Kidney (tissue), 14 donors: ENCODE data around the gene TGM6. TPM values are rescaled to one million over a fixed set of nuclear protein-coding genes. Genes with fewer than 3 reads are reported as not detected.

ENCODE experiments used
- DNase-seq, 5 donors: peaks; one replicate each; pipeline ENCODE4 v3.0.0-alpha.2; 2013 to 2020
- FAIRE-seq: peaks from 2 replicates; lab custom pipeline; 2012; peaks lifted over from hg19 to GRCh38; lab: Jason Lieb, UNC
- H3K27ac ChIP-seq, 2 donors: one replicate each; pipeline ENCODE4 v1.7.0; 2013; ENCODE audit warnings: low read depth in 2 of 2, low read length in 2 of 2, inconsistent platforms in 1 of 2
- H3K27me3 ChIP-seq: one replicate; pipeline ENCODE4 v1.7.1; 2013; ENCODE audit warnings: low read length, inconsistent platforms; ENCODE audit not compliant: control insufficient read depth, insufficient read depth
- H3K36me3 ChIP-seq, 3 donors: one replicate each; pipeline versions ENCODE4 v1.7.0 to v1.7.1; 2013; ENCODE audit warnings: low read length in 3 of 3, control low read depth in 1 of 3, inconsistent platforms in 1 of 3; ENCODE audit not compliant: insufficient read depth in 3 of 3, control insufficient read depth in 2 of 3
- H3K4me1 ChIP-seq, 3 donors: one replicate each; pipeline versions ENCODE4 v1.7.0 to v1.7.1; 2013; ENCODE audit warnings: low read length in 3 of 3, inconsistent platforms in 1 of 3, low read depth in 1 of 3; ENCODE audit not compliant: control insufficient read depth in 2 of 3, insufficient read depth in 2 of 3
- H3K4me3 ChIP-seq, 3 donors: one replicate each; pipeline versions ENCODE4 v1.7.0 to v1.8.1; 2013; ENCODE audit warnings: low read length in 3 of 3, control low read depth in 1 of 3, inconsistent platforms in 1 of 3
- H3K9ac ChIP-seq, 3 donors: one replicate each; pipeline versions ENCODE4 v1.7.0 to v1.7.1; 2013; ENCODE audit warnings: low read length in 3 of 3, control low read depth in 1 of 3, inconsistent platforms in 1 of 3
- H3K9me3 ChIP-seq, 3 donors: one replicate each; pipeline versions ENCODE4 v1.7.0 to v1.7.1; 2013; ENCODE audit warnings: low read length in 3 of 3, control low read depth in 1 of 3, inconsistent platforms in 1 of 3; ENCODE audit not compliant: control insufficient read depth in 2 of 3, insufficient read depth in 1 of 3
- intact Hi-C: fragments of 100-400 bp; cut with DNase I; formaldehyde crosslinking; loops from one replicate; pipeline ENCODE4 v1.11.1; 2022
- polyA plus RNA-seq: library from polyadenylated mRNA; stranded (reverse); fragments of 350-450 nt; fragmentation: Illumina TruSeq; extraction: RNeasy Lipid Tissue Mini Kit (QIAGEN cat#74804); gene quantifications from one replicate; pipeline ENCODE4 v1.2.3, GENCODE V29; 2014; ENCODE audit warnings: low read depth, low replicate concordance; ENCODE audit not compliant: insufficient read depth
- total RNA-seq: library from RNA; stranded (reverse); fragmentation: NEBNext Ultra II Directional; extraction: Animal tissue kit (Norgen Biotek cat#: 25700); gene quantifications from one replicate; pipeline ENCODE4 v1.2.1, GENCODE V29; 2021
- TF ChIP-seq, protein P1 (sequence below): IDR thresholded peaks from 3 replicates; pipeline ENCODE4 v1.5.1; 2012; ENCODE audit warnings: mild to moderate bottlenecking, moderate library complexity, borderline replicate concordance; ENCODE audit not compliant: insufficient read depth; ENCODE audit errors: extremely low read depth
- donor health status: control.
- donor health status: control.
- donor health status: control.
- donor health status: control.
- donor health status: control.
- donor health status: DM: yes; HTN: yes; CAD: no.
- donor health status: Normal renal cell carcinoma (clear cell type).

The TGM6 gene
- total and polyA plus RNA-seq, 2 donors from 2014 or later, result not detected

DNA sequence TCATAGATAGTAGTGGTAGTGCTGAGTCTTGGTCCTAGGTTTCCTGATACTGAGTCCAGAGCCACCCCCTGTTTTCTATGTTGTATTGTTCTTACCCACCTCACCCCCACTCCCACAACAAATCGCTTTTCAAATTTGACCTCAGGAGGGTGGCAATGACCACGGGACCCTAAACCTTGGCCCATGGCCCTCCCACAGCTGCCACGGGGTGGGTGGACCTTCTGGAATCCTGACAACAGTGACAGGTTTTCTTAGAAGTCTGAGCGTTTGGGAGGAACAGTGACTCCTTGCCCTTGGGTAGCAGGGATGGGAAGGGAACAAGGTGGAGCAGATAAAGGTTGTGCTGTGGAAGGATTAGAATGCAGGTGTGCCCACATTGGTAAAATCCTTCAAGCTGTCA is 48.0 kb upstream of the TGM6 start:
- no peak for DNase-seq
- H3K9me3 ChIP-seq, result no peaks in the 10 kb centered on the region
- no peaks in the 10 kb centered on the region for H3K4me1 ChIP-seq
- no peaks in the 10 kb centered on the region for H3K36me3 ChIP-seq
- FAIRE-seq, result no peak
- no peak overlapping the region for H3K4me3 ChIP-seq
- no peak overlapping the region for H3K9ac ChIP-seq
- intact Hi-C loops, result no loop called here
- TF ChIP-seq, protein P1, sequence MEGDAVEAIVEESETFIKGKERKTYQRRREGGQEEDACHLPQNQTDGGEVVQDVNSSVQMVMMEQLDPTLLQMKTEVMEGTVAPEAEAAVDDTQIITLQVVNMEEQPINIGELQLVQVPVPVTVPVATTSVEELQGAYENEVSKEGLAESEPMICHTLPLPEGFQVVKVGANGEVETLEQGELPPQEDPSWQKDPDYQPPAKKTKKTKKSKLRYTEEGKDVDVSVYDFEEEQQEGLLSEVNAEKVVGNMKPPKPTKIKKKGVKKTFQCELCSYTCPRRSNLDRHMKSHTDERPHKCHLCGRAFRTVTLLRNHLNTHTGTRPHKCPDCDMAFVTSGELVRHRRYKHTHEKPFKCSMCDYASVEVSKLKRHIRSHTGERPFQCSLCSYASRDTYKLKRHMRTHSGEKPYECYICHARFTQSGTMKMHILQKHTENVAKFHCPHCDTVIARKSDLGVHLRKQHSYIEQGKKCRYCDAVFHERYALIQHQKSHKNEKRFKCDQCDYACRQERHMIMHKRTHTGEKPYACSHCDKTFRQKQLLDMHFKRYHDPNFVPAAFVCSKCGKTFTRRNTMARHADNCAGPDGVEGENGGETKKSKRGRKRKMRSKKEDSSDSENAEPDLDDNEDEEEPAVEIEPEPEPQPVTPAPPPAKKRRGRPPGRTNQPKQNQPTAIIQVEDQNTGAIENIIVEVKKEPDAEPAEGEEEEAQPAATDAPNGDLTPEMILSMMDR, result no peak
- H3K27ac ChIP-seq, result no peak overlapping the region
- H3K27me3 ChIP-seq, result no peaks in the 10 kb centered on the region

DNA sequence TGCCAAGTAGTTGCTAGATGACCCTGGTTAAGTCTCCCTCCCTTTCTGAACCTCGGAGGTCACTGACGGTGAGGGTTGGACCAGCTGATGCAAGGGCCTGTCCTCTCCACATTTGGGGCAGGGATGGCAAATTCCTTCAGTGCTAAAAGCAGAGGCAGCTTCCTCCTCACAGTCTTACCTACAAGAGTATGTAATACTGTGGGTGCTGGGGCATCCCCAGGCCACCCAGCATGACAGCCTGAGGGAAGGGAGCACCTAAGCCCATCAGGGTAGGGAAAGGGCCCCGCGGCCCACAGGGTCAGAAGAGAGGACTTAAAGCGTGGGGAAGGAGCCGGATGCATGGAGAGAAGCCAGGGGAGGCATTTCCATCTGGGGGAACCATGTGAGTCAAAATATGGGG is 46.9 kb upstream of the TGM6 start:
- no peaks in the 10 kb centered on the region for H3K27me3 ChIP-seq
- H3K4me3 ChIP-seq, result no peak overlapping the region
- intact Hi-C loops, result no loop called here
- no peaks in the 10 kb centered on the region for H3K9me3 ChIP-seq
- H3K9ac ChIP-seq, result no peak overlapping the region
- no peaks in the 10 kb centered on the region for H3K36me3 ChIP-seq
- peak in 1 of 5 donors; percentile 0 for DNase-seq
- TF ChIP-seq, protein P1, result no peak
- FAIRE-seq, result no peak
- H3K4me1 ChIP-seq, result no peaks in the 10 kb centered on the region
- no peak overlapping the region for H3K27ac ChIP-seq

DNA sequence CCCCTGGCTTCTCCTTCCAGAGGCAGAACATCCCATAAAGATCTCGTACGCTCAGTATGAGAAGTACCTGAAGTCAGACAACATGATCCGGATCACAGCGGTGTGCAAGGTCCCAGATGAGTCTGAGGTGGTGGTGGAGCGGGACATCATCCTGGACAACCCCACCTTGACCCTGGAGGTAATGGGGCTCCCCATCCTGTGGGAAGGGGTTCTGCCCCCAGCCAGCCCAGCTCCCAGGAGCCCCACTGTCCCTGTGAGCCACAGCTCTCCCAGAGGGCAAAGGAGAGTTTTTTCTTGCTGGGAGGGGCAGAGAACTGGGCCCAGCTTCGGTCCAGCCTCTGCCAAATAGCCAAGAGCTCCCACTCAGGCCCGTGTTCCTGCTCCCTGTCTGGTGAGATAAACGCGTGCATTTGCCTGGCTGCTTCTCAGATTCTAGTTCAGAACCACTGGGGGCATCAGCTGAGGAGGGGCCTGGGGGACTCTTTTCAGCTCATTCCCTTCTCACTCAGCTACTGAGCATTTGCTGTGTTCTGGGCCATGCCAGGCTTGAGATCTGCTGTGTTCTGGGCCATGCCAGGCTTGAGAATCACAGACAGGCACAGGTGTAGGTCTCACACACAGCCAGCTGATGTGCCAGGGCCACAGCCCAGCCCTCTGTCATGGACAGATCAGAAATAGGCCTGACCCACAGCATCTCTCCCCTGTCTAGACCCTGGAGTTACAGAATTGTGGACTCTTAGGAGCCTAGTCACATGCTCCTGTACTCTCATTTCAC is 45.4 kb upstream of the TGM6 start:
- Histone ChIP-seq H3K9ac (no peak overlapping the region), H3K9me3 (no peaks in the 10 kb centered on the region), H3K27ac (no peak overlapping the region), H3K27me3 (no peaks in the 10 kb centered on the region), H3K4me1 (no peaks in the 10 kb centered on the region), H3K36me3 (no peaks in the 10 kb centered on the region), H3K4me3 (no peak overlapping the region)
- no peak for FAIRE-seq
- intact Hi-C loops, result no loop called here
- TF ChIP-seq, protein P1, result no peak
- no peak for DNase-seq
